HG03457 (cell line): ENCODE data around the gene ANKRD11.
"Not testable (repeated sequence)": the region's sequence is repeated elsewhere in the genome, so short reads cannot be mapped to it uniquely, and the experiment has no call there.

ENCODE experiments used
- ATAC-seq: cut with Tn5 transposase; IDR thresholded peaks from one replicate; pipeline ENCODE4 v1.9.1; 2021; ENCODE audit warnings: moderate number of reproducible peaks; ENCODE audit not compliant: unreplicated experiment

The ANKRD11 gene

DNA sequence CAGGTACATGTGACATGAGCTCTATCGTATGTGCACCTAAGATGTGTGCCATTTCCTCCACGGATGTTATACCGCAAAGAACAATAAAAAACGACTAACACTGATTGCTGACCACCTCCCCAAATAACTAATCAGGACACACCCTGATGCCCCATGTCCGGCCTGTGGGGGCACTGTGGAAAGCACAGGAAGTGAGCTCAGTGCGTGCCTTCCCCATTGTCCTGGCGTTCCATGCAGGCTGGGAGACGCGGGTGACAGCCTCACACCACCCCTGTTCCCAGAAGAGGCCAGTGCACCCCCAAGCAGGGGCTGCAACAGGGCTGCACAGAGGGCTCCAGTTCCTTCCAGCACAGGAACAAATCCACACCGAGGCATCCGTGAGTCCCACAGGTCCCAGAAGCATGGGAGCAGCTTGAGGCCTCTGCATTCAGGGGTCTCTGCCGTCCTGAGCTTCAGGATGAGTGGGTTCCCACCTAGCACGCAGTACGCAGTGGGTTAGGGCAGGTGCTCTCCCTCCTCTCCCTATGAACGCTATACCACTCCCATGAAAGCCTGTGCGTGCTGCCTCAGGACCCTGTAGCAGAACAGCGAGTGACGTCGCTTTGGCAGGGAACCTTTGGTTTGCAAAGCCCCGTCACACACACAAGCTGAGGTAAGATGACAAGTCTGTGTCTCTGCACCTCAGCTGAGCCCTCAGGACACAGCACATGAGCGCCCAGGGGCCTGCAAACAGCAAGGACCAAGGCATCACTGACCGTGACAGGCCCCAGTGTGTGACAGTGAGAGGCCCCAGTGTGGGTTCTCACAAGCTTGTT lies 155.2 kb downstream of the ANKRD11 start:
- no peak for ATAC-seq

DNA sequence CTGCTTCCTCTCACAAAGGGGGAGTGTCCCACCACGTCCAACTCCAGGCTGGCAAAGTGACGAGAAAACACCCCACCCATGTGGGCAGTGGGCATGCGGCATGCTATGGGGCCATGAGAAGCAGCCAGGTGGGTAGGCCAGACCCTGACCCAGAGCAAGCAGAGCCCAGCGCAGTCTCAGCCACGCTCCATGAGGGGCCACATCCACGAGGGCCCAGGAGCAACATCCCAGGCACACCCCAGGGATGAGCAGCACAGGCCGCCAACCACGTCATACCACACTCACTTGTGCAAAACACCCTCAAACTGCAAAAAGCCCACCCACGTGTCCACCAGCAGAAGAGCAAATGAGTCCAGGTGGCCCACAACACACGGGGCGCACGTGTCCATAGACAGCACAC lies 155.9 kb downstream of the ANKRD11 start:
- no peak for ATAC-seq

DNA sequence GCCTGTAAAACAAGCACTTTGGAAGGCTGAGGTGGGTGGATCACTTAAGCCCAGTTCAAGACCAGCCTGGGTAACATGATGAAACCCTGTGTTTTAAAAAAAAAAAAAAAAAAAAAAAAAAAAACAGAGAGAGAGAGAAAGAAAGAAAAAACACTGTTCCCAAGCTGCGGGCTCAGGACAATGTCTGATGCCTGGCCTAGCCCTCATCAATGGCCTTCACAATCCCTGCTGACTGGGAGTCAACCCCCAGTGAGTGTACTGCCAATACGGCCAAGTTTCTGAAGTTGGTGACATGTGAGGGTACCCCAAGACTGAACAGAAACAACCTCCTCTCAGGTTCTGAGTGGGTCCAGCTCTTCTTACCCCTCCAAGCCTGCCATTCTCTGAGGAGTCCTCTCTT lies 156.3 kb downstream of the ANKRD11 start:
- no peak for ATAC-seq

- ATAC-seq = not testable (repeated sequence)
Measured at GRCh38 chr16:89333401-89334001, 156.9 kb downstream of the ANKRD11 start.

DNA sequence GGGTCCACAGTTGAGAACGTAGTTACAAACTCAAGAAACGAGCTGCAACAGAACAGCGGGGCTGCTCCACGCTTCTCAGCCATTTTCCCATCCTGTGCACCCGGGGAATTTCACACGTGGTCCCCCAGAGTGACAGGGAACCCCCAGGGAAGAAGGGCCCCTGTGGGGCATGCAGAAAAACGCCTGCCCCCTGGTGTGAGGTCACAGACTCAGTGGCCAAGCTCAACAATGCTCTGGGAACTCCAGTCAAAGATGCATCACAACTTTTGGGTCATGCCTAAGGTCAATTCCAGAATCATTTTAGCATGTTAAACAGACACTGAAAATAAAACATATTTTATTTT lies 157.5 kb downstream of the ANKRD11 start:
- ATAC-seq = no peak

DNA sequence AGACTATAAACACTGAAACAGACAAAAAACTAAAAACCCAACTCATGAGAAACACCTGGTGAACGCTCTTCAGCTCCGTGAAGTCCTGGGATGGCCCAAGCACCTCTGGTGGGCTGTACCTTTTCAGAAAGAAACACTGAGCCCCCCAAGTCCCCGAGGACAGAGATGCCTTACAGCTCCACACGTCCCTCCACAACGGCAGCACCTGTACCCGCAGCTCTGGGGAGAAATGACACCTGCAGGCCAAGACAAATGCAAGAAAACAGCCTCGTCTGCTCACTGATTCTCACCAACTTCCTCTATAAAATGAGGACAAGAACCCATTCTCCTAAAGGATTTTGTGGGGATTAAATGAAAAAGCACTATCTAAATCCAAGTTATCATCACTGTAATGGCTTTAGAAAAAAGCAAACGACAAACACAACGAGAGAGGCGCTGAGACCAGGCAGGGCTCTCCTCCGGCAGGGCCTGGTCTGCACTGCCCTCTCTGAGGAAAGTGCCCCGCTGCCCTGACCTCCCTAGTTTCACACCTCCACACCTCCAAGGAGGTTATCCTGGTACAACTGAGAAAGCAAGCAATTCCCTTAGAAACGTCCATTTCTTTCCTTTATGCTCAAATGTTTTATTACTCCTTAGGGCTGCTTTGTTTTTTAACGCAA lies 158.0 kb downstream of the ANKRD11 start:
- no peak for ATAC-seq

DNA sequence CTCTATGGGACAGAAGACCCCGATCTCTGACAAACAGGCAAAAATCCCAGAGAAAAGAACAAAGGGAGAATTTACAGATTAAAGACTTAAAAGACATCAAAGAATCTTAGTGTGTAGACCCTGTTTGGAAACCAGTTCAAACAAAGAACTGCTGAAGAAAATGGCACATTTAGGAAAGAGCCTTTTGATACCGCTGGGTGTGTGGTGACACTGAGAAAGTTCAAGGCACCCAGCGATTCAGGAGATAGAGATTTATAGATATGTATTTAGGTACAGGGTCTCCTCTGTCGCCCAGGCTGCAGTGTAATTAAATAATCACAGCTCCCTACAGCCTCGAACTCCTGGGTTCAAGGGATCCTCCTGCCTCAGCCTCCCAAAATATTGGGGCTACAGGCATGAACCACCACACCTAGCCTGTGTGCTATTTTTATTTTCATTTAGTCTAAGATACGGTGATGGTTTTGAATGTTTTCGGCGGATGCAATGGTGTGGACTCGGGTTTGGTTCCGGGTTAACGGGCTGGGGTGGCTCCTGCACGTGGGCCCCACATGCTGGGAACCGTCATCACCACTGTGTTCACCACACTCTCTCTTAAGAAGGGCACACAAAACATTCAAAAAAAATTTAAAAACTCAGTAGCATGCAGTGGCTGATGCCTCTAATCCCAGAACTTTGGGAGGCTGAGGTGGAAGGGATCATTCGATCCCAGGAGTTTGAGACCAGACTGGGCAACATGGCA lies 158.8 kb downstream of the ANKRD11 start:
- ATAC-seq = no peak

- no peak for ATAC-seq
Measured at GRCh38 chr16:89330177-89330856, 160.0 kb downstream of the ANKRD11 start.

- not testable (repeated sequence) for ATAC-seq
Measured at GRCh38 chr16:89329830-89330176, 160.6 kb downstream of the ANKRD11 start.

- ATAC-seq = not testable (repeated sequence)
Measured at GRCh38 chr16:89328412-89329400, 161.7 kb downstream of the ANKRD11 start.

DNA sequence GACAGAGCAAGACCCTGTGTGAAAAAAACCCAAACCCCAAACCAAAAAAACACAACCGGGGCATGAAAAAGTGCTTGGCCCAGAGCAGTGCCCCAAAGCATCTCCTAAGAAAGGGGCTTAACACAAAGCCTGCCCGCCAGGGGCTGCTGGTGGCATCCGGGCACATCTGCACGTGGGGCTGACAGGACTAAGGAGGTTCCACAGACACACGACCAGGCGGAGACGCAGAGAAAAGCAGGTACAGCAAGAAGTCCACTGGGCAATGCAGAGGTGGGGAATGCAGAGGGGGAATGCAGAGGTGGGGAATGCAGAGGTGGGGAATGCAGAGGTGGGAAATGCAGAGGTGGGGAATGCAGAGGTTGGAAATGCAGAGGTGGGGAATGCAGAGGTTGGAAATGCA lies 163.6 kb downstream of the ANKRD11 start:
- ATAC-seq = no peak

DNA sequence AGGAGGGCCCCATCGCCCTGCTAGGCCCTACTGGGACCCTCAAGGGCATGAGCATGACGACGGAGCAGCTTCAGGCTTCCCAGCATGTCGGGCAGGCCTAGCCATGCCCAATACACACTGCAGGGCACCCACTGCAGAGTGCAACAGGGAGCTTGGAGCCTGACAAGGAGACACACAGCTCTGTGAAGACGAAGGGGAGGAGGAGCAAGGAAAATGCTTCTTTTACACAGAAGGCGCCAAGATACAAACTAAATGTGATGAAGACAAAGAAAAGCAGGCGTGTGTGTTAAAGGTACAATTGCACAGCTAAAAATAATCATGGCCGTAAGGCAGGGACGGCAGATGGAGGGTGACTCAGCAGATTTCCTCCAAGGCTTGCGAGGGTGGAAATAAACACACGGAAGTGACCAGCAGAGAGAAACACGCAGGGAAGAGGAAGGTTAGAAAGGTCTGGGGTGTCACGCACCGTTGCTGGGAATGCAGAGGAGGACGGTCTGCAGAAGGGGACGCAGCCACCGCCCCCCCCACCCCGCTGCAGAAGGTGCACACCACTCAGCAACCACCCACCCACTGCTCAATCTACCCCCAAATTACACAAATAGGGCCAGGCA lies 164.4 kb downstream of the ANKRD11 start:
- no peak for ATAC-seq

GRCh38 chr16:89324056-89325010 lies 166.0 kb downstream of the ANKRD11 start:
- no peak for ATAC-seq

GRCh38 chr16:89323120-89323960 lies 167.0 kb downstream of the ANKRD11 start:
- no peak for ATAC-seq

DNA sequence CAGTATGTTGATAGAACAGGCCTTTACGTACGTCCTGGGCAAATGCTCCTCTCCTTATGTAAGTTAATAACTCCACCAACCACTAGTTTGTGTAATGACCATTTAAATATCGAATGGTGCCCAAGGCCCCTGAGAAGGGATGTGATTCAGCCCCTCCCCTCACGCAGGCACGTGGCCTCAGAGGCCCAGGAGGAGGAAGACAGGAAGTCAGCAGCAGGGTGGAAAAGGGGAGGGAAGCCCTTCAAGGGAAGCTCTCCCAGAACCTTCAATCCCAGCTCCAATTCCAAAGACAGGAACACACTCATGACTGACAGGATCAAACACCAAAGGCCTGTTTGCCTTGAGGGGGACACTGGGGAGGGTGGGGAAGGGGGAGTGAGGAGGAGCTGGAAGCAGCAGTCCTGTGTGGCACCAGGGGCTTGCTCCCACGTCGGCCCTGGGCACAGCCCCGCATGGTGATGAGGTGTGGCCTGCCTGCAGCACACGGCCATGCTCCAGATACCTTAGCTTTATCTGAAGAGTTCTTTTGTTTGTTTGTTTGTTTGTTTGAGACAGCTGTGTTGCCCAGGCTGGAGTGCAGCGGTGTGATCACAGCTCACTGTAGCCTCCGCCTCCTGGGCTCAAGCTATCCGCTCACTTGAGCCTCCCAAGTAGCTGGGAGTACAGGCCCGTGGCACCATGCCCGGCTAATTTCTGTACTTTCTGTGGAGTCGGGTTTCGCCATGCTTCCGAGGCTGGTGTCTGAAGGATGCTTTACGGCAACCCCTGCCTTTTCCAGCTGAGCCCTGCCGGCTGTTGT lies 167.8 kb downstream of the ANKRD11 start:
- ATAC-seq = no peak

DNA sequence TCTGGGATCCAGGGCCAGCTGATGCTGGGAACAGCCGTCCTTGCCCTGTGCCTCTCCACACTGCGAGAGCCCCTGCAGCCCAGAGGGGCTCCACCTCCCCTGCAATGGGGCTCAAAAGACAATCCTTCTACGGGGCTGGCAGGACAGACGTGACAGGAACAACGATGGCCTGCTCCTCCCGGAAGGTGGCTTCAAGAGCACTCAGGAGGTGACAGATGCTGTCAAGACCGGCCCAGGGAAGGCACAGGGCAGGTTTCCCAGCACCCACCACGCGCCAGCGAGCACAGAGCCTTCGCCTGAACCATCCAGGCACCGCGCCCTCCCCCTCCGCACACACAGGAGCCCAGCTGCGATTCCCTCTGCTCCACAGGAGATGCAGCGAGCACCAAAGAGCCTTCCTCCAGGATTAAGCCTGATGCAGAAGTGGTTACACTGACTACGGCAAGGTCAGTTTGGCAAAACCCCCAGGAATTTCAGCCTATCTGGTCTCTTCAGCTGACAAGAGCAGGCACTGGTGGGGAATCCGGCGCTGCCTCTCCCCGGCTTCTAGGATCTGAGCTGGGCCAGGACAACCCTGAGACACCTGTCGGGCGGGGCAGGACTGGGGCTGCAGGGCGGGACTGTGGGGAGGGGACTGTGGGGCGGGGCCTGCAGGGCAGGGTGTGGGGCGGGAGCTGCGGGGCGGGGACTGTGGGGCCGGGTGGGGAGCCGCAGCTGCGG lies 169.4 kb downstream of the ANKRD11 start:
- ATAC-seq = no peak
